DND-41 (cell line): ENCODE results near the gene AMOT.

ENCODE experiments used
- ATAC-seq: fragments of 200-7000 bp; cut with Tn5 transposase; 3 replicates; pipeline ENCODE4 v1.9.1; 2021; ENCODE audit warnings: low read depth; ENCODE audit not compliant: insufficient read depth
- DNase-seq: peaks from one replicate; pipeline ENCODE4 v3.0.0-alpha.2; 2020
- H2AFZ ChIP-seq: 2 replicates; pipeline ENCODE4 v1.6.0; 2012; ENCODE audit warnings: low read depth, low read length
- H3K27ac ChIP-seq: 2 replicates; pipeline ENCODE4 v1.5.1; 2012; ENCODE audit warnings: low read length, inconsistent platforms
- H3K27me3 ChIP-seq: fragments of 200-600 bp; sonication (generic); 2 replicates; pipeline ENCODE4 v1.6.0; 2012; ENCODE audit warnings: low read length, mild to moderate bottlenecking, inconsistent platforms; ENCODE audit not compliant: insufficient read depth, poor library complexity
- H3K36me3 ChIP-seq: 2 replicates; pipeline ENCODE4 v1.5.1; 2012; ENCODE audit warnings: low read length, inconsistent platforms; ENCODE audit not compliant: insufficient read depth
- H3K4me1 ChIP-seq: 2 replicates; pipeline ENCODE4 v1.5.1; 2012; ENCODE audit warnings: mild to moderate bottlenecking, low read length; ENCODE audit not compliant: insufficient read depth
- H3K4me2 ChIP-seq: 2 replicates; pipeline ENCODE4 v1.6.0; 2012; ENCODE audit warnings: mild to moderate bottlenecking, moderate library complexity, low read length, inconsistent platforms; ENCODE audit not compliant: insufficient read depth
- H3K4me3 ChIP-seq, 2 experiments: fragments of 200-600 bp in 1 of 2; shearing (Covaris generic) in 1 of 2; 2 replicates each; pipeline ENCODE4 v1.5.1; 2012 to 2016; ENCODE audit warnings: inconsistent platforms in 2 of 2, low read length in 2 of 2, mild to moderate bottlenecking in 2 of 2, low read depth in 1 of 2, moderate library complexity in 1 of 2
- H3K79me2 ChIP-seq: 2 replicates; pipeline ENCODE4 v1.6.0; 2012; ENCODE audit warnings: low read length, inconsistent platforms; ENCODE audit not compliant: insufficient read depth
- H3K9ac ChIP-seq: 2 replicates; pipeline ENCODE4 v1.6.0; 2012; ENCODE audit warnings: low read depth, mild to moderate bottlenecking, inconsistent platforms, low read length, moderate library complexity
- H3K9me3 ChIP-seq: 2 replicates; pipeline ENCODE4 v1.5.1; 2012; ENCODE audit warnings: low read length, moderate library complexity, mild to moderate bottlenecking, inconsistent platforms; ENCODE audit not compliant: insufficient read depth, severe bottlenecking
- H4K20me1 ChIP-seq: 2 replicates; pipeline ENCODE4 v1.6.0; 2012; ENCODE audit warnings: low read length; ENCODE audit not compliant: insufficient read depth
- EZH2 ChIP-seq: IDR thresholded peaks from 3 replicates; pipeline ENCODE4 v1.6.1; 2012; ENCODE audit warnings: borderline replicate concordance, low read depth, mild to moderate bottlenecking, moderate library complexity, low read length, inconsistent platforms; ENCODE audit not compliant: severe bottlenecking
- TF ChIP-seq, protein P1 (sequence below): IDR thresholded peaks from 2 replicates; pipeline ENCODE4 v1.5.1; 2012; ENCODE audit warnings: borderline replicate concordance, low read length, moderate library complexity, mild to moderate bottlenecking; ENCODE audit not compliant: poor library complexity, severe bottlenecking; ENCODE audit errors: extremely low read depth

The AMOT gene

DNA sequence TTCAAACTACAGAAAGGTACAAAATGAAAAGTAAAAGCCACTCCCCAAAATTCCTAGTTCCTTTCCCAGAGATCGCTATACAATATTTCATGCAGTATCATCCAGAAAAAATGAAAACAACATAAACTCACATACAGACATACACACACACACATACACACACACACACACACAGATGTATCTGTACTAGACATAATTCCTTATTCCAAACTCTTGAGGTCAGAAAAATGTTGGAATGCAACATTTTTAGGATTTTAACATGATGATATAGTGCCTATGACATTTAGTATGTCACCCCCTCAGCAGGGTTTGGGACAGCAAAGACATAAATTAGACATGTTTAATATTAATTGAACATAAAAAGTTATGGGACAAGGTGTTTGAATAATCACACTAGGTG lies 87.5 kb downstream of the AMOT start:
- no peak overlapping the region for H3K4me2 ChIP-seq
- no peak overlapping the region for H3K27ac ChIP-seq
- DNase-seq (no peak), ATAC-seq (no peak)
- no peaks in the 10 kb centered on the region for H3K79me2 ChIP-seq
- no peak overlapping the region for H3K9ac ChIP-seq
- H2AFZ ChIP-seq = no peak overlapping the region
- no peaks in the 10 kb centered on the region for H3K27me3 ChIP-seq
- no peaks in the 10 kb centered on the region for H4K20me1 ChIP-seq
- no peaks in the 10 kb centered on the region for H3K4me1 ChIP-seq
- H3K4me3 ChIP-seq = no peak overlapping the region
- TF ChIP-seq, protein P1, sequence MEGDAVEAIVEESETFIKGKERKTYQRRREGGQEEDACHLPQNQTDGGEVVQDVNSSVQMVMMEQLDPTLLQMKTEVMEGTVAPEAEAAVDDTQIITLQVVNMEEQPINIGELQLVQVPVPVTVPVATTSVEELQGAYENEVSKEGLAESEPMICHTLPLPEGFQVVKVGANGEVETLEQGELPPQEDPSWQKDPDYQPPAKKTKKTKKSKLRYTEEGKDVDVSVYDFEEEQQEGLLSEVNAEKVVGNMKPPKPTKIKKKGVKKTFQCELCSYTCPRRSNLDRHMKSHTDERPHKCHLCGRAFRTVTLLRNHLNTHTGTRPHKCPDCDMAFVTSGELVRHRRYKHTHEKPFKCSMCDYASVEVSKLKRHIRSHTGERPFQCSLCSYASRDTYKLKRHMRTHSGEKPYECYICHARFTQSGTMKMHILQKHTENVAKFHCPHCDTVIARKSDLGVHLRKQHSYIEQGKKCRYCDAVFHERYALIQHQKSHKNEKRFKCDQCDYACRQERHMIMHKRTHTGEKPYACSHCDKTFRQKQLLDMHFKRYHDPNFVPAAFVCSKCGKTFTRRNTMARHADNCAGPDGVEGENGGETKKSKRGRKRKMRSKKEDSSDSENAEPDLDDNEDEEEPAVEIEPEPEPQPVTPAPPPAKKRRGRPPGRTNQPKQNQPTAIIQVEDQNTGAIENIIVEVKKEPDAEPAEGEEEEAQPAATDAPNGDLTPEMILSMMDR = no peak
- no peak for TF ChIP-seq EZH2
- no peaks in the 10 kb centered on the region for H3K9me3 ChIP-seq
- no peaks in the 10 kb centered on the region for H3K36me3 ChIP-seq

DNA sequence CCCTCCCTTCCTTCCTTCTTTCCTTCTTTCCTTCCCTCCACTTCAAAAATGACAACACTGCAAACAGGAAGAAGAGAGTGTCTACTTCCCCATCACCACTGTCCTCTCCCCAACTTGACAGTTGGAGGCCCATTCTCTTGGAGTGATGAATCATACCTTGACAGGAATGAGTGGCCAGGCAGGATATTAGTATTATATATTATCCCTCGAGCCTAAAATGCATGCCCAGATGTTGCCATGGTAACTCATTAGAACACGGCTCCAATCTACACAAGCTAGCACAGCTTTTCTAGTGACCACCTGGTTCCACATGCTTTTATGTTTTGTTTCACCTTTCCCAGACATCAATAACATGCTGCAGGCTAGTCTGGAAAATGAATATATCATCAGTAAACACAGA lies 89.6 kb downstream of the AMOT start:
- no peak for ATAC-seq
- no peak for TF ChIP-seq EZH2
- TF ChIP-seq, protein P1 = no peak
- H3K27ac ChIP-seq = no peak overlapping the region

DNA sequence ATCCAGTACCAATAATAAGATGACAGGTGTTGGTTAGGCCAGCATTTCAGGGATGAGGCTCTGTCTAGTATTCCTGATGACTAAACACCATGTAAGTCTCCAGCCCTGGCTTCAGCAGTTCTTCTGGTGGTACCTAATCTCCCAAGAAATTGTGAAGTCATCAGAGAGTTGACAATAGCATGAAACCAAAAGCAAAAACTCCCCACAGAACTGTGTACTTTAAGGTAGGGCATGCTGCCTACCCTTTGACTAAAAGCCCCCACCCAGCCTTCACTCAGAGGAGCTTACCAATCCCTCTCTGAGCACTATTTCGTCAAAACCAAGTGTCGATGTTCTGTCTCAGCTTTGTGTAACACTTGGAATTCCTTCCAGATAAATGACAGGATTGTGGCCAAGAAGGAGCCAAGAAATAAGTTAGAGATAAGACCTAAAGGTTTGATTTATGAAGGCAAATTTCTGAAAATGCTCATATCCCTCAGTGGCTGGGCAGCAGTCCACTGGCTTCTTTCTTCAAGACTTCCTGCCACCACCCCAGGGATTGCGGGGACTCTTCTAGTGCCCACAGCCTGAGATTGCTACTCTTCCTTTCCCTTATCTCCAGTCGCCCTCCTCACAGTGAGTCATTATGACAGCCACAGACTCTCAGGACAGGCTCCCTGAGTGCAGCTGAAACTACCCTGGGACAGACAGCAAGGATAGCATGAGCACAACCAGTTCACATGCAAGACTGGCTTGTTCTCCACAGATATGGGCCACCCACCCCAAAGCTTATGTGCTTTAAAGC lies 93.6 kb downstream of the AMOT start:
- TF ChIP-seq EZH2 = no peak
- TF ChIP-seq, protein P1 = no peak
- Histone ChIP-seq H3K9me3 (no peaks in the 10 kb centered on the region), H2AFZ (no peak overlapping the region), H3K36me3 (no peaks in the 10 kb centered on the region), H3K27ac (no peak overlapping the region), H3K4me3 (no peak overlapping the region), H3K9ac (no peak overlapping the region), H3K27me3 (no peaks in the 10 kb centered on the region), H3K4me1 (no peaks in the 10 kb centered on the region), H4K20me1 (no peaks in the 10 kb centered on the region), H3K4me2 (no peak overlapping the region), H3K79me2 (no peaks in the 10 kb centered on the region)
- DNase-seq (no peak), ATAC-seq (no peak)

More for the DNA sequence above, 89.6 kb downstream of the AMOT start:
- no peak for DNase-seq
- Histone ChIP-seq H3K36me3 (no peaks in the 10 kb centered on the region), H4K20me1 (no peaks in the 10 kb centered on the region), H3K27me3 (no peaks in the 10 kb centered on the region), H3K4me1 (no peaks in the 10 kb centered on the region), H2AFZ (no peak overlapping the region), H3K9me3 (no peaks in the 10 kb centered on the region), H3K4me3 (no peak overlapping the region), H3K9ac (no peak overlapping the region), H3K79me2 (no peaks in the 10 kb centered on the region), H3K4me2 (no peak overlapping the region)
